NCI-H524 (cell line): Measurements from ENCODE around the gene CACUL1.

ENCODE experiments used
- DNase-seq, 2 experiments: peaks; one replicate each; lab custom pipeline; 2025; lab: John Stamatoyannopoulos, UW

CACUL1 gene

GRCh38 chr10:118638680-118639079 lies 116.1 kb downstream of the CACUL1 start:
- no peak for DNase-seq

GRCh38 chr10:118635674-118636402 lies 118.9 kb downstream of the CACUL1 start:
- DNase-seq = peak in 1 of 2 experiments; percentile 40

- peak; percentile 5 to 71 for DNase-seq
Observed at GRCh38 chr10:118633786-118634185, 121.0 kb downstream of the CACUL1 start.

- DNase-seq = no peak
Observed at GRCh38 chr10:118629211-118629610, 125.6 kb downstream of the CACUL1 start.

- DNase-seq = no peak
Observed at GRCh38 chr10:118628397-118628796, 126.4 kb downstream of the CACUL1 start.

GRCh38 chr10:118626953-118627352 lies 127.8 kb downstream of the CACUL1 start:
- no peak for DNase-seq
